WTC11 (cell line): ENCODE results near the gene RPS27A. TPM values are rescaled to one million over a fixed set of nuclear protein-coding genes. Genes with fewer than 3 reads are reported as not detected.

ENCODE experiments used
- ATAC-seq: fragments of 200-7000 bp; cut with Tn5 transposase; 2 replicates; pipeline ENCODE4 v1.10.0; 2021; ENCODE audit warnings: mild to moderate bottlenecking, moderate library complexity
- CTCF ChIA-PET: fragments of 300-600 bp; sonication (Branson Sonifier 250); formaldehyde crosslinking; loops from one replicate; lab custom pipeline; 2021; ENCODE audit warnings: antibody characterized with exemption; lab: Charles Lee
- POLR2A ChIA-PET: fragments of 350-600 bp; sonication (Branson Sonifier 250); formaldehyde crosslinking; loops from one replicate; lab custom pipeline; 2021; ENCODE audit warnings: antibody characterized with exemption; lab: Charles Lee
- DNase-seq: peaks from one replicate; pipeline ENCODE4 v3.0.0; 2021; ENCODE audit warnings: low spot score
- H3K27ac Mint-ChIP-seq: 2 replicates; pipeline ENCODE4 v1.8.0; 2021; ENCODE audit warnings: mixed read lengths
- H3K27me3 Mint-ChIP-seq: 2 replicates; pipeline ENCODE4 v1.8.0; 2021; ENCODE audit warnings: low read depth, mild to moderate bottlenecking, moderate library complexity, mixed read lengths
- H3K36me3 Mint-ChIP-seq: 2 replicates; pipeline ENCODE4 v1.8.0; 2021; ENCODE audit warnings: mixed read lengths
- H3K4me1 Mint-ChIP-seq: 2 replicates; pipeline ENCODE4 v1.8.0; 2022; ENCODE audit warnings: mixed read lengths
- H3K4me3 Mint-ChIP-seq: 2 replicates; pipeline ENCODE4 v1.8.0; 2021; ENCODE audit warnings: mild to moderate bottlenecking, moderate library complexity, mixed read lengths
- H3K9me3 Mint-ChIP-seq: 2 replicates; pipeline ENCODE4 v1.8.0; 2021; ENCODE audit warnings: mixed read lengths
- ELF4 ChIP-seq: sonication (generic); formaldehyde crosslinking; IDR thresholded peaks from 2 replicates; pipeline ENCODE4 v1.8.1; 2022; ENCODE audit warnings: low read depth, mild to moderate bottlenecking, moderate library complexity, missing genetic modification reagents
- ESRRA ChIP-seq: sonication (generic); formaldehyde crosslinking; IDR thresholded peaks from 2 replicates; pipeline ENCODE4 v1.8.1; 2022; ENCODE audit warnings: mild to moderate bottlenecking, missing genetic modification reagents, borderline replicate concordance
- FOXP1 ChIP-seq: sonication (generic); formaldehyde crosslinking; IDR thresholded peaks from 2 replicates; pipeline ENCODE4 v1.8.0; 2022; ENCODE audit warnings: missing genetic modification reagents, mild to moderate bottlenecking, moderate library complexity, borderline replicate concordance
- JAZF1 ChIP-seq: fragments of 250-450 bp; sonication (Bioruptor Pico); IDR thresholded peaks from 2 replicates; pipeline ENCODE4 v1.9.0; 2021; ENCODE audit warnings: moderate library complexity, mild to moderate bottlenecking, inconsistent platforms
- KAT7 ChIP-seq: sonication (generic); formaldehyde crosslinking; IDR thresholded peaks from 2 replicates; pipeline ENCODE4 v1.8.1; 2023; ENCODE audit warnings: missing genetic modification reagents, mild to moderate bottlenecking, borderline replicate concordance
- MYBL2 ChIP-seq: sonication (generic); formaldehyde crosslinking; IDR thresholded peaks from 2 replicates; pipeline ENCODE4 v1.8.1; 2023; ENCODE audit warnings: mild to moderate bottlenecking, moderate library complexity, missing genetic modification reagents
- NFYB ChIP-seq: sonication (generic); formaldehyde crosslinking; conservative IDR thresholded peaks from 2 replicates; pipeline ENCODE4 v1.8.0; 2022; ENCODE audit warnings: low read depth, missing genetic modification reagents
- NR1H2 ChIP-seq: sonication (generic); formaldehyde crosslinking; IDR thresholded peaks from 2 replicates; pipeline ENCODE4 v1.9.0; 2021; ENCODE audit warnings: mild to moderate bottlenecking, moderate library complexity, missing genetic modification reagents
- ZNF263 ChIP-seq: sonication (generic); formaldehyde crosslinking; IDR thresholded peaks from 2 replicates; pipeline ENCODE4 v1.8.1; 2022; ENCODE audit warnings: low read depth, mild to moderate bottlenecking, moderate library complexity, missing genetic modification reagents
- total RNA-seq: library from RNA; stranded (reverse); gene quantifications from 3 replicates; pipeline ENCODE4 v1.2.3, GENCODE V29; 2021
- TF ChIP-seq, protein P1 (sequence below): sonication (generic); formaldehyde crosslinking; IDR thresholded peaks from 2 replicates; pipeline ENCODE4 v1.8.0; 2022; ENCODE audit warnings: missing genetic modification reagents
- TF ChIP-seq, protein P2 (sequence below): sonication (generic); formaldehyde crosslinking; IDR thresholded peaks from 2 replicates; pipeline ENCODE4 v1.8.0; 2022; ENCODE audit warnings: mild to moderate bottlenecking, missing genetic modification reagents
- TF ChIP-seq, protein P3 (sequence below): sonication (generic); formaldehyde crosslinking; IDR thresholded peaks from 2 replicates; pipeline ENCODE4 v1.8.0; 2023; ENCODE audit warnings: missing genetic modification reagents, mild to moderate bottlenecking, borderline replicate concordance
- TF ChIP-seq, protein P4 (sequence below): fragments of 250-450 bp; sonication (Bioruptor Pico); conservative IDR thresholded peaks from 2 replicates; pipeline ENCODE4 v1.9.0; 2021; ENCODE audit warnings: mild to moderate bottlenecking
- TF ChIP-seq, protein P5 (sequence below): sonication (generic); formaldehyde crosslinking; IDR thresholded peaks from 2 replicates; pipeline ENCODE4 v1.8.1; 2023; ENCODE audit warnings: mild to moderate bottlenecking, missing genetic modification reagents, moderate library complexity
- TF ChIP-seq, protein P6 (sequence below): sonication (generic); formaldehyde crosslinking; IDR thresholded peaks from 2 replicates; pipeline ENCODE4 v1.8.1; 2023; ENCODE audit warnings: mild to moderate bottlenecking, missing genetic modification reagents, borderline replicate concordance
- TF ChIP-seq, protein P7 (sequence below): sonication (generic); formaldehyde crosslinking; IDR thresholded peaks from 2 replicates; pipeline ENCODE4 v1.8.1; 2022; ENCODE audit warnings: mild to moderate bottlenecking, moderate library complexity, missing genetic modification reagents
- TF ChIP-seq, protein P8 (sequence below): sonication (generic); formaldehyde crosslinking; IDR thresholded peaks from 2 replicates; pipeline ENCODE4 v1.8.0; 2023; ENCODE audit warnings: mild to moderate bottlenecking, missing genetic modification reagents

The RPS27A gene
- total RNA-seq, 1 experiment from 2014 or later, result 1,424 TPM

DNA sequence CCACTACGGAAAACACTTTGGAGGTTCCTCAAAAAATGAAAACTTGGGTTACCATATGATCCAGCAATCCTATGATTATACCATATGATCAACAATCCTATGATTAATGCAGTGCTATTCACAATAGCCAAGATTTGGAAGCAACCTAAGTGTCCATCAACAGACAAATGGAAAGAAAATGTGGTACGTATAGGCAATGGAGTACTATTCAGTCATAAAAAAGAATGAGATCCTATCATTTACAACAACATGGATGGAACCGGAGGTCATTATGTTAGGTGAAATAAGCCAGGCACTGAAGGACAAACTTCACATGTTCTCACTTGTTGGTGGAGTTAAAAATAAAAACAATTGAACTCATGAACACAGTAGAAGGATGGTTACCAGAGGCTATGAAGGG is 28.0 kb upstream of the RPS27A start (continued):
- TF ChIP-seq, protein P1, sequence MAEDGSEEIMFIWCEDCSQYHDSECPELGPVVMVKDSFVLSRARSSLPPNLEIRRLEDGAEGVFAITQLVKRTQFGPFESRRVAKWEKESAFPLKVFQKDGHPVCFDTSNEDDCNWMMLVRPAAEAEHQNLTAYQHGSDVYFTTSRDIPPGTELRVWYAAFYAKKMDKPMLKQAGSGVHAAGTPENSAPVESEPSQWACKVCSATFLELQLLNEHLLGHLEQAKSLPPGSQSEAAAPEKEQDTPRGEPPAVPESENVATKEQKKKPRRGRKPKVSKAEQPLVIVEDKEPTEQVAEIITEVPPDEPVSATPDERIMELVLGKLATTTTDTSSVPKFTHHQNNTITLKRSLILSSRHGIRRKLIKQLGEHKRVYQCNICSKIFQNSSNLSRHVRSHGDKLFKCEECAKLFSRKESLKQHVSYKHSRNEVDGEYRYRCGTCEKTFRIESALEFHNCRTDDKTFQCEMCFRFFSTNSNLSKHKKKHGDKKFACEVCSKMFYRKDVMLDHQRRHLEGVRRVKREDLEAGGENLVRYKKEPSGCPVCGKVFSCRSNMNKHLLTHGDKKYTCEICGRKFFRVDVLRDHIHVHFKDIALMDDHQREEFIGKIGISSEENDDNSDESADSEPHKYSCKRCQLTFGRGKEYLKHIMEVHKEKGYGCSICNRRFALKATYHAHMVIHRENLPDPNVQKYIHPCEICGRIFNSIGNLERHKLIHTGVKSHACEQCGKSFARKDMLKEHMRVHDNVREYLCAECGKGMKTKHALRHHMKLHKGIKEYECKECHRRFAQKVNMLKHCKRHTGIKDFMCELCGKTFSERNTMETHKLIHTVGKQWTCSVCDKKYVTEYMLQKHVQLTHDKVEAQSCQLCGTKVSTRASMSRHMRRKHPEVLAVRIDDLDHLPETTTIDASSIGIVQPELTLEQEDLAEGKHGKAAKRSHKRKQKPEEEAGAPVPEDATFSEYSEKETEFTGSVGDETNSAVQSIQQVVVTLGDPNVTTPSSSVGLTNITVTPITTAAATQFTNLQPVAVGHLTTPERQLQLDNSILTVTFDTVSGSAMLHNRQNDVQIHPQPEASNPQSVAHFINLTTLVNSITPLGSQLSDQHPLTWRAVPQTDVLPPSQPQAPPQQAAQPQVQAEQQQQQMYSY (CRISPR knock-in tag), result no peak
- TF ChIP-seq, protein P2, sequence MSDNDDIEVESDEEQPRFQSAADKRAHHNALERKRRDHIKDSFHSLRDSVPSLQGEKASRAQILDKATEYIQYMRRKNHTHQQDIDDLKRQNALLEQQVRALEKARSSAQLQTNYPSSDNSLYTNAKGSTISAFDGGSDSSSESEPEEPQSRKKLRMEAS (CRISPR knock-in tag), result no peak
- no peak for TF ChIP-seq NFYB (CRISPR knock-in tag)
- no peak for TF ChIP-seq ESRRA

DNA sequence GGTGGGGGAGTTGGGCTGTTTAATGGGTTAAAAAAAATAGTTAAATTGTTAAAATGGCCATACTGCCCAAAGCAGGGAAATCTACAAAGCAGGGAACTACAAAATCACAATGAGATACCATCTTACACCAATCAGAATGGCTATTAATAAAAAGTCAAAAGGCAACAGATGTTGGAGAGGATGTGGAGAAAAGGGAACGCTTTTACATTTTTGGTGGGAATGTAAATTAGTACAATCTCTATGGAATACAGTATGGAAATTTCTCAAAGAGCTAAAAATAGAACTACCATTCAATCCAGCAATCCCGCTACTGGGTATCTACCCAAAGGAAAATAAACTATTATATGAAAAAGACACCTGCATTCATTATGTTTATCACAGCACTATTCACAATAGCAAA is 27.5 kb upstream of the RPS27A start:
- ATAC-seq (no peak), DNase-seq (no peak)
- ChIA-PET CTCF (no interaction called here), POLR2A (no interaction called here)
- no peaks in the 10 kb centered on the region for H3K4me1 Mint-ChIP-seq
- H3K9me3 Mint-ChIP-seq, result peaks cover 45% of the 10 kb centered on the region
- H3K36me3 Mint-ChIP-seq, result peaks cover 45% of the 10 kb centered on the region
- H3K27ac Mint-ChIP-seq, result no peak overlapping the region
- no peaks in the 10 kb centered on the region; the same call in 1 of the 2 replicates for H3K27me3 Mint-ChIP-seq
- H3K4me3 Mint-ChIP-seq, result no peak overlapping the region
- no peak for TF ChIP-seq FOXP1 (CRISPR knock-in tag)
- TF ChIP-seq, protein P3, sequence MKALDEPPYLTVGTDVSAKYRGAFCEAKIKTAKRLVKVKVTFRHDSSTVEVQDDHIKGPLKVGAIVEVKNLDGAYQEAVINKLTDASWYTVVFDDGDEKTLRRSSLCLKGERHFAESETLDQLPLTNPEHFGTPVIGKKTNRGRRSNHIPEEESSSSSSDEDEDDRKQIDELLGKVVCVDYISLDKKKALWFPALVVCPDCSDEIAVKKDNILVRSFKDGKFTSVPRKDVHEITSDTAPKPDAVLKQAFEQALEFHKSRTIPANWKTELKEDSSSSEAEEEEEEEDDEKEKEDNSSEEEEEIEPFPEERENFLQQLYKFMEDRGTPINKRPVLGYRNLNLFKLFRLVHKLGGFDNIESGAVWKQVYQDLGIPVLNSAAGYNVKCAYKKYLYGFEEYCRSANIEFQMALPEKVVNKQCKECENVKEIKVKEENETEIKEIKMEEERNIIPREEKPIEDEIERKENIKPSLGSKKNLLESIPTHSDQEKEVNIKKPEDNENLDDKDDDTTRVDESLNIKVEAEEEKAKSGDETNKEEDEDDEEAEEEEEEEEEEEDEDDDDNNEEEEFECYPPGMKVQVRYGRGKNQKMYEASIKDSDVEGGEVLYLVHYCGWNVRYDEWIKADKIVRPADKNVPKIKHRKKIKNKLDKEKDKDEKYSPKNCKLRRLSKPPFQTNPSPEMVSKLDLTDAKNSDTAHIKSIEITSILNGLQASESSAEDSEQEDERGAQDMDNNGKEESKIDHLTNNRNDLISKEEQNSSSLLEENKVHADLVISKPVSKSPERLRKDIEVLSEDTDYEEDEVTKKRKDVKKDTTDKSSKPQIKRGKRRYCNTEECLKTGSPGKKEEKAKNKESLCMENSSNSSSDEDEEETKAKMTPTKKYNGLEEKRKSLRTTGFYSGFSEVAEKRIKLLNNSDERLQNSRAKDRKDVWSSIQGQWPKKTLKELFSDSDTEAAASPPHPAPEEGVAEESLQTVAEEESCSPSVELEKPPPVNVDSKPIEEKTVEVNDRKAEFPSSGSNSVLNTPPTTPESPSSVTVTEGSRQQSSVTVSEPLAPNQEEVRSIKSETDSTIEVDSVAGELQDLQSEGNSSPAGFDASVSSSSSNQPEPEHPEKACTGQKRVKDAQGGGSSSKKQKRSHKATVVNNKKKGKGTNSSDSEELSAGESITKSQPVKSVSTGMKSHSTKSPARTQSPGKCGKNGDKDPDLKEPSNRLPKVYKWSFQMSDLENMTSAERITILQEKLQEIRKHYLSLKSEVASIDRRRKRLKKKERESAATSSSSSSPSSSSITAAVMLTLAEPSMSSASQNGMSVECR (CRISPR knock-in tag), result no peak
- TF ChIP-seq MYBL2 (CRISPR knock-in tag), result no peak
- TF ChIP-seq, protein P4, sequence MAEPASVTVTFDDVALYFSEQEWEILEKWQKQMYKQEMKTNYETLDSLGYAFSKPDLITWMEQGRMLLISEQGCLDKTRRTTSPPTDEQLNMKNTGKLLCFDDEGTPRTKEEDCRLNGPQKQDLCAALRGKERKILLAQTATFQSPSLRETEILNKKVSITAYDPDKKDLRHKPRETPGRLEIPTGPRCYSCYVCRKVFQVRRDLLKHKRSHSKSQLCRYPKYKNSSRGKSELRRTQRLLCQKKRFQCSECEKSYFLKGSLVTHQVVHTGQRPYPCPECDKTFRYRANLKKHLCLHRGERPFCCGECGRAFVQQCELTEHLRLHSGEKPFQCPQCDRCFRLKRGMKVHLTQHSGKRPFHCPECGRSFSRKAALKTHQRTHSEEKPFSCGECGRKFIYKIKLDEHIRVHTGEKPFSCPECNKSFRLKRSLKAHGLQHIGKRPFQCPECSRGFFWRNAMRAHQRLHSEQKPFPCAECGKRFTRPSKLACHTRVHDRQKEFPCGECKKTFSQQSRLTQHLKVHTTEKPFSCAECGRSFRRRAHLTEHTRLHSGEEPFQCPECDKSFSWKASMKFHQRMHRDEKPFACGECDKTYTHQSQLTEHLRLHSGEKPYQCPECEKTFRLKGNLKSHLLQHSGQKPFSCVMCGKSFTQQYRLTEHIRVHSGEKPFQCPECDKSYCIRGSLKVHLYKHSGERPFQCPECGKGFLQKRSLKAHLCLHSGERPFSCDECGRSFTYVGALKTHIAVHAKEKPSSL (CRISPR knock-in tag), result no peak
- no peak for TF ChIP-seq ZNF263 (CRISPR knock-in tag)
- TF ChIP-seq, protein P5, sequence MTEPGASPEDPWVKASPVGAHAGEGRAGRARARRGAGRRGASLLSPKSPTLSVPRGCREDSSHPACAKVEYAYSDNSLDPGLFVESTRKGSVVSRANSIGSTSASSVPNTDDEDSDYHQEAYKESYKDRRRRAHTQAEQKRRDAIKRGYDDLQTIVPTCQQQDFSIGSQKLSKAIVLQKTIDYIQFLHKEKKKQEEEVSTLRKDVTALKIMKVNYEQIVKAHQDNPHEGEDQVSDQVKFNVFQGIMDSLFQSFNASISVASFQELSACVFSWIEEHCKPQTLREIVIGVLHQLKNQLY (CRISPR knock-in tag), result no peak
- no peak for TF ChIP-seq KAT7
- TF ChIP-seq, protein P6, sequence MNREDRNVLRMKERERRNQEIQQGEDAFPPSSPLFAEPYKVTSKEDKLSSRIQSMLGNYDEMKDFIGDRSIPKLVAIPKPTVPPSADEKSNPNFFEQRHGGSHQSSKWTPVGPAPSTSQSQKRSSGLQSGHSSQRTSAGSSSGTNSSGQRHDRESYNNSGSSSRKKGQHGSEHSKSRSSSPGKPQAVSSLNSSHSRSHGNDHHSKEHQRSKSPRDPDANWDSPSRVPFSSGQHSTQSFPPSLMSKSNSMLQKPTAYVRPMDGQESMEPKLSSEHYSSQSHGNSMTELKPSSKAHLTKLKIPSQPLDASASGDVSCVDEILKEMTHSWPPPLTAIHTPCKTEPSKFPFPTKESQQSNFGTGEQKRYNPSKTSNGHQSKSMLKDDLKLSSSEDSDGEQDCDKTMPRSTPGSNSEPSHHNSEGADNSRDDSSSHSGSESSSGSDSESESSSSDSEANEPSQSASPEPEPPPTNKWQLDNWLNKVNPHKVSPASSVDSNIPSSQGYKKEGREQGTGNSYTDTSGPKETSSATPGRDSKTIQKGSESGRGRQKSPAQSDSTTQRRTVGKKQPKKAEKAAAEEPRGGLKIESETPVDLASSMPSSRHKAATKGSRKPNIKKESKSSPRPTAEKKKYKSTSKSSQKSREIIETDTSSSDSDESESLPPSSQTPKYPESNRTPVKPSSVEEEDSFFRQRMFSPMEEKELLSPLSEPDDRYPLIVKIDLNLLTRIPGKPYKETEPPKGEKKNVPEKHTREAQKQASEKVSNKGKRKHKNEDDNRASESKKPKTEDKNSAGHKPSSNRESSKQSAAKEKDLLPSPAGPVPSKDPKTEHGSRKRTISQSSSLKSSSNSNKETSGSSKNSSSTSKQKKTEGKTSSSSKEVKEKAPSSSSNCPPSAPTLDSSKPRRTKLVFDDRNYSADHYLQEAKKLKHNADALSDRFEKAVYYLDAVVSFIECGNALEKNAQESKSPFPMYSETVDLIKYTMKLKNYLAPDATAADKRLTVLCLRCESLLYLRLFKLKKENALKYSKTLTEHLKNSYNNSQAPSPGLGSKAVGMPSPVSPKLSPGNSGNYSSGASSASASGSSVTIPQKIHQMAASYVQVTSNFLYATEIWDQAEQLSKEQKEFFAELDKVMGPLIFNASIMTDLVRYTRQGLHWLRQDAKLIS (CRISPR knock-in tag), result no peak
- no peak for TF ChIP-seq NR1H2 (CRISPR knock-in tag)
- no peak for TF ChIP-seq JAZF1 (CRISPR knock-in tag)
- TF ChIP-seq, protein P7, sequence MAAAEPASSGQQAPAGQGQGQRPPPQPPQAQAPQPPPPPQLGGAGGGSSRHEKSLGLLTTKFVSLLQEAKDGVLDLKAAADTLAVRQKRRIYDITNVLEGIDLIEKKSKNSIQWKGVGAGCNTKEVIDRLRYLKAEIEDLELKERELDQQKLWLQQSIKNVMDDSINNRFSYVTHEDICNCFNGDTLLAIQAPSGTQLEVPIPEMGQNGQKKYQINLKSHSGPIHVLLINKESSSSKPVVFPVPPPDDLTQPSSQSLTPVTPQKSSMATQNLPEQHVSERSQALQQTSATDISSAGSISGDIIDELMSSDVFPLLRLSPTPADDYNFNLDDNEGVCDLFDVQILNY (CRISPR knock-in tag), result no peak
- TF ChIP-seq, protein P8, sequence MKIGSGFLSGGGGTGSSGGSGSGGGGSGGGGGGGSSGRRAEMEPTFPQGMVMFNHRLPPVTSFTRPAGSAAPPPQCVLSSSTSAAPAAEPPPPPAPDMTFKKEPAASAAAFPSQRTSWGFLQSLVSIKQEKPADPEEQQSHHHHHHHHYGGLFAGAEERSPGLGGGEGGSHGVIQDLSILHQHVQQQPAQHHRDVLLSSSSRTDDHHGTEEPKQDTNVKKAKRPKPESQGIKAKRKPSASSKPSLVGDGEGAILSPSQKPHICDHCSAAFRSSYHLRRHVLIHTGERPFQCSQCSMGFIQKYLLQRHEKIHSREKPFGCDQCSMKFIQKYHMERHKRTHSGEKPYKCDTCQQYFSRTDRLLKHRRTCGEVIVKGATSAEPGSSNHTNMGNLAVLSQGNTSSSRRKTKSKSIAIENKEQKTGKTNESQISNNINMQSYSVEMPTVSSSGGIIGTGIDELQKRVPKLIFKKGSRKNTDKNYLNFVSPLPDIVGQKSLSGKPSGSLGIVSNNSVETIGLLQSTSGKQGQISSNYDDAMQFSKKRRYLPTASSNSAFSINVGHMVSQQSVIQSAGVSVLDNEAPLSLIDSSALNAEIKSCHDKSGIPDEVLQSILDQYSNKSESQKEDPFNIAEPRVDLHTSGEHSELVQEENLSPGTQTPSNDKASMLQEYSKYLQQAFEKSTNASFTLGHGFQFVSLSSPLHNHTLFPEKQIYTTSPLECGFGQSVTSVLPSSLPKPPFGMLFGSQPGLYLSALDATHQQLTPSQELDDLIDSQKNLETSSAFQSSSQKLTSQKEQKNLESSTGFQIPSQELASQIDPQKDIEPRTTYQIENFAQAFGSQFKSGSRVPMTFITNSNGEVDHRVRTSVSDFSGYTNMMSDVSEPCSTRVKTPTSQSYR (CRISPR knock-in tag), result no peak
- TF ChIP-seq ELF4 (CRISPR knock-in tag), result no peak
